A673 (cell line): Measurements from ENCODE around the gene SRD5A1.

ENCODE experiments used
- EZH2 ChIP-seq: fragments of 200-600 bp; sonication (generic); IDR thresholded peaks from 2 replicates; pipeline ENCODE4 v1.6.1; 2017; ENCODE audit warnings: borderline replicate concordance, low read depth, mild to moderate bottlenecking, mixed read lengths, antibody characterized with exemption, low read length; ENCODE audit not compliant: poor library complexity, severe bottlenecking
- TF ChIP-seq, protein P1 (sequence below): fragments of 300-800, 200-600 bp; sonication (generic); conservative IDR thresholded peaks from 2 replicates; pipeline ENCODE4 v1.5.1; 2017; ENCODE audit warnings: low read depth, mild to moderate bottlenecking, antibody characterized with exemption, low read length, moderate library complexity, mixed read lengths

DNA sequence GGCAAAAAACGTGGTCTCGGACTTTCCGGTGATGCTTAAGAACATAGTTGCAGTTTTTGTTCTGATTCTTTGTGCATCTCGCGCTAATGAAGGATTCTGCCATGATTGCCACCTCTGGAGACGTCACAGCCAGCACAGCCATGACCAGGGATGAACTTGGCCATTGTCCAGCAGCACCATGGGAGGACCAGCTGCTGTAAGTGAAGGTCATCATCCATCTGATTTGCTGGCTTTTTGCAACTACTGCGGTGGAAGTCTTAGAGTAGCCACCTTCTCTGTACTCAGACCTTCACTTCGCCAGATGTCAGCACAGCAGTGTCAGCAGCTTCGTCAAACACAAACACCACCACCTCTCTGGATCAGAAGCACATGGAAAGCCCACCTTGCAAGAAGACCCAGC is 46.1 kb upstream of the SRD5A1 start:
- no peak for TF ChIP-seq EZH2
- TF ChIP-seq, protein P1, sequence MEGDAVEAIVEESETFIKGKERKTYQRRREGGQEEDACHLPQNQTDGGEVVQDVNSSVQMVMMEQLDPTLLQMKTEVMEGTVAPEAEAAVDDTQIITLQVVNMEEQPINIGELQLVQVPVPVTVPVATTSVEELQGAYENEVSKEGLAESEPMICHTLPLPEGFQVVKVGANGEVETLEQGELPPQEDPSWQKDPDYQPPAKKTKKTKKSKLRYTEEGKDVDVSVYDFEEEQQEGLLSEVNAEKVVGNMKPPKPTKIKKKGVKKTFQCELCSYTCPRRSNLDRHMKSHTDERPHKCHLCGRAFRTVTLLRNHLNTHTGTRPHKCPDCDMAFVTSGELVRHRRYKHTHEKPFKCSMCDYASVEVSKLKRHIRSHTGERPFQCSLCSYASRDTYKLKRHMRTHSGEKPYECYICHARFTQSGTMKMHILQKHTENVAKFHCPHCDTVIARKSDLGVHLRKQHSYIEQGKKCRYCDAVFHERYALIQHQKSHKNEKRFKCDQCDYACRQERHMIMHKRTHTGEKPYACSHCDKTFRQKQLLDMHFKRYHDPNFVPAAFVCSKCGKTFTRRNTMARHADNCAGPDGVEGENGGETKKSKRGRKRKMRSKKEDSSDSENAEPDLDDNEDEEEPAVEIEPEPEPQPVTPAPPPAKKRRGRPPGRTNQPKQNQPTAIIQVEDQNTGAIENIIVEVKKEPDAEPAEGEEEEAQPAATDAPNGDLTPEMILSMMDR: no peak
